WTC11 (cell line): Measurements from ENCODE around the gene AKR1C2. TPM values are rescaled to one million over a fixed set of nuclear protein-coding genes. Genes with fewer than 3 reads are reported as not detected.
"Not testable (repeated sequence)": the region's sequence is repeated elsewhere in the genome, so short reads cannot be mapped to it uniquely, and the experiment has no call there.

ENCODE experiments used
- ATAC-seq: fragments of 200-7000 bp; cut with Tn5 transposase; 2 replicates; pipeline ENCODE4 v1.10.0; 2021; ENCODE audit warnings: mild to moderate bottlenecking, moderate library complexity
- CTCF ChIA-PET: fragments of 300-600 bp; sonication (Branson Sonifier 250); formaldehyde crosslinking; loops from one replicate; lab custom pipeline; 2021; ENCODE audit warnings: antibody characterized with exemption; lab: Charles Lee
- POLR2A ChIA-PET: fragments of 350-600 bp; sonication (Branson Sonifier 250); formaldehyde crosslinking; loops from one replicate; lab custom pipeline; 2021; ENCODE audit warnings: antibody characterized with exemption; lab: Charles Lee
- DNase-seq: peaks from one replicate; pipeline ENCODE4 v3.0.0; 2021; ENCODE audit warnings: low spot score
- H3K27ac Mint-ChIP-seq: 2 replicates; pipeline ENCODE4 v1.8.0; 2021; ENCODE audit warnings: mixed read lengths
- H3K27me3 Mint-ChIP-seq: 2 replicates; pipeline ENCODE4 v1.8.0; 2021; ENCODE audit warnings: low read depth, mild to moderate bottlenecking, moderate library complexity, mixed read lengths
- H3K36me3 Mint-ChIP-seq: 2 replicates; pipeline ENCODE4 v1.8.0; 2021; ENCODE audit warnings: mixed read lengths
- H3K4me1 Mint-ChIP-seq: 2 replicates; pipeline ENCODE4 v1.8.0; 2022; ENCODE audit warnings: mixed read lengths
- H3K4me3 Mint-ChIP-seq: 2 replicates; pipeline ENCODE4 v1.8.0; 2021; ENCODE audit warnings: mild to moderate bottlenecking, moderate library complexity, mixed read lengths
- H3K9me3 Mint-ChIP-seq: 2 replicates; pipeline ENCODE4 v1.8.0; 2021; ENCODE audit warnings: mixed read lengths
- AR ChIP-seq: fragments of 250-450 bp; sonication (Bioruptor Pico); IDR thresholded peaks from 2 replicates; pipeline ENCODE4 v1.9.0; 2021; ENCODE audit warnings: mild to moderate bottlenecking
- E2F4 ChIP-seq: sonication (generic); formaldehyde crosslinking; IDR thresholded peaks from 2 replicates; pipeline ENCODE4 v1.8.1; 2022; ENCODE audit warnings: low read depth, mild to moderate bottlenecking, moderate library complexity, missing genetic modification reagents, borderline replicate concordance
- E2F5 ChIP-seq: sonication (generic); formaldehyde crosslinking; IDR thresholded peaks from 2 replicates; pipeline ENCODE4 v1.8.1; 2022; ENCODE audit warnings: mild to moderate bottlenecking, moderate library complexity, missing genetic modification reagents
- FOXP1 ChIP-seq: sonication (generic); formaldehyde crosslinking; IDR thresholded peaks from 2 replicates; pipeline ENCODE4 v1.8.0; 2022; ENCODE audit warnings: missing genetic modification reagents, mild to moderate bottlenecking, moderate library complexity, borderline replicate concordance
- IRF2 ChIP-seq: sonication (generic); formaldehyde crosslinking; IDR thresholded peaks from 2 replicates; pipeline ENCODE4 v1.8.0; 2022; ENCODE audit warnings: low read depth, missing genetic modification reagents, borderline replicate concordance
- MXD4 ChIP-seq: fragments of 250-450 bp; sonication (Bioruptor Pico); IDR thresholded peaks from 2 replicates; pipeline ENCODE4 v1.8.0; 2021; ENCODE audit warnings: mild to moderate bottlenecking, moderate library complexity, borderline replicate concordance
- NFATC4 ChIP-seq: fragments of 250-450 bp; sonication (Bioruptor Pico); IDR thresholded peaks from 2 replicates; pipeline ENCODE4 v1.9.0; 2021; ENCODE audit warnings: mild to moderate bottlenecking
- RORB ChIP-seq: fragments of 250-450 bp; sonication (Bioruptor Pico); IDR thresholded peaks from 2 replicates; pipeline ENCODE4 v1.9.0; 2021; ENCODE audit warnings: mild to moderate bottlenecking
- SMAD3 ChIP-seq: sonication (generic); formaldehyde crosslinking; IDR thresholded peaks from 2 replicates; pipeline ENCODE4 v1.8.0; 2022; ENCODE audit warnings: missing genetic modification reagents, mild to moderate bottlenecking, borderline replicate concordance
- SOX15 ChIP-seq: fragments of 250-450 bp; sonication (Bioruptor Pico); IDR thresholded peaks from 2 replicates; pipeline ENCODE4 v1.9.0; 2021; ENCODE audit warnings: mild to moderate bottlenecking
- TEAD1 ChIP-seq: sonication (generic); formaldehyde crosslinking; IDR thresholded peaks from 2 replicates; pipeline ENCODE4 v1.8.0; 2022; ENCODE audit warnings: mild to moderate bottlenecking, missing genetic modification reagents
- TP53 ChIP-seq: sonication (generic); formaldehyde crosslinking; IDR thresholded peaks from 2 replicates; pipeline ENCODE4 v1.8.1; 2023; ENCODE audit warnings: mild to moderate bottlenecking, missing genetic modification reagents
- USF2 ChIP-seq: sonication (generic); formaldehyde crosslinking; IDR thresholded peaks from 2 replicates; pipeline ENCODE4 v1.8.1; 2023; ENCODE audit warnings: mild to moderate bottlenecking, missing genetic modification reagents, moderate library complexity
- ZBTB43 ChIP-seq: sonication (generic); formaldehyde crosslinking; IDR thresholded peaks from 2 replicates; pipeline ENCODE4 v1.8.1; 2023; ENCODE audit warnings: mild to moderate bottlenecking, missing genetic modification reagents
- ZMAT4 ChIP-seq: fragments of 250-450 bp; sonication (Bioruptor Pico); IDR thresholded peaks from 2 replicates; pipeline ENCODE4 v1.9.0; 2021; ENCODE audit warnings: mild to moderate bottlenecking
- ZNF121 ChIP-seq: sonication (generic); formaldehyde crosslinking; IDR thresholded peaks from 2 replicates; pipeline ENCODE4 v1.8.0; 2023; ENCODE audit warnings: missing genetic modification reagents
- ZNF138 ChIP-seq: sonication (generic); formaldehyde crosslinking; conservative IDR thresholded peaks from 2 replicates; pipeline ENCODE4 v1.8.1; 2022; ENCODE audit warnings: mild to moderate bottlenecking, moderate library complexity, missing genetic modification reagents
- ZNF219 ChIP-seq: sonication (generic); formaldehyde crosslinking; IDR thresholded peaks from 2 replicates; pipeline ENCODE4 v1.8.0; 2023; ENCODE audit warnings: missing genetic modification reagents, mild to moderate bottlenecking, borderline replicate concordance
- ZNF423 ChIP-seq: fragments of 250-450 bp; sonication (Bioruptor Pico); IDR thresholded peaks from 2 replicates; pipeline ENCODE4 v2.1.2; 2022; ENCODE audit warnings: mild to moderate bottlenecking, moderate library complexity
- total RNA-seq: library from RNA; stranded (reverse); gene quantifications from 3 replicates; pipeline ENCODE4 v1.2.3, GENCODE V29; 2021

Gene AKR1C2
- total RNA-seq, 1 experiment from 2014 or later, result 1.2 TPM

GRCh38 chr10:5047055-5047454 is 43.4 kb upstream of the AKR1C2 start:
- POLR2A ChIA-PET, DNase-seq, H3K4me3 Mint-ChIP-seq, H3K27me3 Mint-ChIP-seq, H3K27ac Mint-ChIP-seq, H3K36me3 Mint-ChIP-seq, CTCF ChIA-PET, ATAC-seq, H3K4me1 Mint-ChIP-seq: not testable (repeated sequence)
- peaks cover 23% of the 10 kb centered on the region for H3K9me3 Mint-ChIP-seq

GRCh38 chr10:5046410-5046809 is 42.8 kb upstream of the AKR1C2 start:
- H3K27me3 Mint-ChIP-seq, result no peaks in the 10 kb centered on the region; the same call in 1 of the 2 replicates
- no peaks in the 10 kb centered on the region for H3K36me3 Mint-ChIP-seq
- ATAC-seq (no peak), DNase-seq (no peak)
- H3K27ac Mint-ChIP-seq, result no peak overlapping the region
- no peak for TF ChIP-seq TP53
- TF ChIP-seq SMAD3 (CRISPR knock-in tag), result no peak
- no peak for TF ChIP-seq E2F4 (CRISPR knock-in tag)
- TF ChIP-seq E2F5, result no peak
- no peak for TF ChIP-seq USF2 (CRISPR knock-in tag)
- no peak for TF ChIP-seq ZNF138
- no peak for TF ChIP-seq MXD4 (CRISPR knock-in tag)
- no peak overlapping the region for H3K4me3 Mint-ChIP-seq
- ChIA-PET CTCF (no interaction called here), POLR2A (no interaction called here)
- peaks cover under 1% of the 10 kb centered on the region for H3K4me1 Mint-ChIP-seq
- peaks cover 17% of the 10 kb centered on the region for H3K9me3 Mint-ChIP-seq

GRCh38 chr10:5045095-5045494 is 41.4 kb upstream of the AKR1C2 start:
- CTCF ChIA-PET, result no interaction called here
- POLR2A ChIA-PET, result no interaction called here
- no peak for DNase-seq
- no peak overlapping the region for H3K4me3 Mint-ChIP-seq
- H3K9me3 Mint-ChIP-seq, result peaks cover 22% of the 10 kb centered on the region
- no peaks in the 10 kb centered on the region for H3K36me3 Mint-ChIP-seq
- peaks cover 5% of the 10 kb centered on the region for H3K4me1 Mint-ChIP-seq
- TF ChIP-seq RORB (no peak), ZMAT4 (CRISPR knock-in tag) (no peak), NFATC4 (CRISPR knock-in tag) (no peak), ZNF121 (CRISPR knock-in tag) (no peak), SOX15 (CRISPR knock-in tag) (no peak)
- ATAC-seq, result no peak
- no peak overlapping the region for H3K27ac Mint-ChIP-seq
- H3K27me3 Mint-ChIP-seq, result no peaks in the 10 kb centered on the region; the same call in 1 of the 2 replicates

GRCh38 chr10:5043716-5044115 is 40.1 kb upstream of the AKR1C2 start:
- no peaks in the 10 kb centered on the region for H3K36me3 Mint-ChIP-seq
- no peaks in the 10 kb centered on the region; the same call in 1 of the 2 replicates for H3K27me3 Mint-ChIP-seq
- CTCF ChIA-PET, result no interaction called here
- H3K4me3 Mint-ChIP-seq, result no peak overlapping the region
- peaks cover 5% of the 10 kb centered on the region for H3K4me1 Mint-ChIP-seq
- H3K9me3 Mint-ChIP-seq, result peaks cover 22% of the 10 kb centered on the region
- no peak overlapping the region for H3K27ac Mint-ChIP-seq
- DNase-seq (no peak), ATAC-seq (no peak)
- POLR2A ChIA-PET, result no interaction called here
- TF ChIP-seq ZNF219 (CRISPR knock-in tag), result no peak
- no peak for TF ChIP-seq SMAD3 (CRISPR knock-in tag)
- no peak for TF ChIP-seq ZBTB43
- no peak for TF ChIP-seq TP53
- no peak for TF ChIP-seq USF2 (CRISPR knock-in tag)
- no peak for TF ChIP-seq IRF2 (CRISPR knock-in tag)
- TF ChIP-seq FOXP1 (CRISPR knock-in tag), result no peak
- TF ChIP-seq AR (CRISPR knock-in tag), result no peak
- TF ChIP-seq TEAD1 (CRISPR knock-in tag), result no peak
- TF ChIP-seq E2F5, result no peak
- TF ChIP-seq ZNF423 (CRISPR knock-in tag), result no peak
